Liver (tissue), 9 donors: ENCODE results near the gene EEFSEC. TPM values are rescaled to one million over a fixed set of nuclear protein-coding genes. Genes with fewer than 3 reads are reported as not detected.

ENCODE experiments used
- DNase-seq: peaks from one replicate; pipeline ENCODE4 v3.0.0-alpha.2; 2017; ENCODE audit warnings: low spot score
- H3K27ac ChIP-seq, 2 donors: one replicate each; pipeline ENCODE4 v1.7.0; 2013; ENCODE audit warnings: inconsistent platforms in 2 of 2, low read length in 2 of 2, control low read depth in 1 of 2, low read depth in 1 of 2, mild to moderate bottlenecking in 1 of 2
- H3K27me3 ChIP-seq, 4 donors: one replicate each; pipeline versions ENCODE4 v1.6.1 to v1.7.0; 2013; ENCODE audit warnings: low read length in 3 of 4, inconsistent platforms in 1 of 4, mild to moderate bottlenecking in 1 of 4, moderate library complexity in 1 of 4; ENCODE audit not compliant: control insufficient read depth in 4 of 4, insufficient read depth in 4 of 4
- H3K36me3 ChIP-seq, 4 donors: one replicate each; pipeline versions ENCODE4 v1.6.1 to v1.7.0; 2013; ENCODE audit warnings: low read length in 3 of 4, mild to moderate bottlenecking in 3 of 4, low read depth in 1 of 4, moderate library complexity in 1 of 4; ENCODE audit not compliant: control insufficient read depth in 4 of 4, insufficient read depth in 3 of 4
- H3K4me1 ChIP-seq, 4 donors: one replicate each; pipeline versions ENCODE4 v1.6.1 to v1.7.0; 2013; ENCODE audit warnings: low read length in 3 of 4, mild to moderate bottlenecking in 3 of 4, moderate library complexity in 1 of 4; ENCODE audit not compliant: control insufficient read depth in 4 of 4, insufficient read depth in 4 of 4
- H3K4me3 ChIP-seq, 3 donors: one replicate each; pipeline versions ENCODE4 v1.6.1 to v1.7.0; 2013; ENCODE audit warnings: low read length in 3 of 3, control low read depth in 1 of 3, low read depth in 1 of 3, mild to moderate bottlenecking in 1 of 3
- H3K9ac ChIP-seq, 2 donors: one replicate each; pipeline ENCODE4 v1.7.0; 2013; ENCODE audit warnings: low read length in 2 of 2, mild to moderate bottlenecking in 2 of 2, moderate library complexity in 2 of 2, control low read depth in 1 of 2, low read depth in 1 of 2
- H3K9me3 ChIP-seq, 4 donors: one replicate each; pipeline versions ENCODE4 v1.6.1 to v1.7.0; 2013; ENCODE audit warnings: low read length in 3 of 4; ENCODE audit not compliant: control insufficient read depth in 4 of 4
- ATF3 ChIP-seq: IDR thresholded peaks from 2 replicates; pipeline ENCODE4 v1.6.1; 2016; ENCODE audit warnings: antibody characterized with exemption
- CTCF ChIP-seq: fragments of 150-350 bp; IDR thresholded peaks from 2 replicates; pipeline ENCODE4 v1.5.1; 2017; ENCODE audit warnings: improper control_type of control experiment, low read depth, low read length; ENCODE audit not compliant: missing input control
- FOXA2 ChIP-seq: IDR thresholded peaks from 2 replicates; pipeline ENCODE4 v1.6.1; 2016; ENCODE audit warnings: antibody characterized with exemption
- GABPA ChIP-seq, 2 donors: IDR thresholded peaks in 1 of 2; conservative IDR thresholded peaks in 1 of 2; 2 replicates each; pipeline ENCODE4 v1.6.1; 2016; ENCODE audit warnings: antibody characterized with exemption in 2 of 2, mild to moderate bottlenecking in 1 of 2, moderate library complexity in 1 of 2
- HNF4A ChIP-seq, 2 donors: conservative IDR thresholded peaks; 2 replicates each; pipeline ENCODE4 v1.6.1; 2016; ENCODE audit warnings: antibody characterized with exemption in 2 of 2, mild to moderate bottlenecking in 2 of 2
- HNF4G ChIP-seq: IDR thresholded peaks from 2 replicates; pipeline ENCODE4 v1.6.1; 2016; ENCODE audit warnings: antibody characterized with exemption
- JUND ChIP-seq, 2 donors: IDR thresholded peaks; 2 replicates each; pipeline ENCODE4 v1.6.1; 2016; ENCODE audit warnings: antibody characterized with exemption in 2 of 2
- NR2F2 ChIP-seq: IDR thresholded peaks from 2 replicates; pipeline ENCODE4 v1.6.1; 2016; ENCODE audit warnings: antibody characterized with exemption
- RAD21 ChIP-seq, 2 donors: IDR thresholded peaks; 2 replicates each; pipeline ENCODE4 v1.6.1; 2016; ENCODE audit warnings: antibody characterized with exemption in 2 of 2, mild to moderate bottlenecking in 2 of 2
- RXRA ChIP-seq, 2 donors: IDR thresholded peaks; 2 replicates each; pipeline ENCODE4 v1.6.1; 2017 to 2018; ENCODE audit warnings: antibody characterized with exemption in 2 of 2, mild to moderate bottlenecking in 1 of 2
- TAF1 ChIP-seq: conservative IDR thresholded peaks from 2 replicates; pipeline ENCODE4 v1.6.1; 2016; ENCODE audit warnings: antibody characterized with exemption, mild to moderate bottlenecking
- ZBTB33 ChIP-seq: IDR thresholded peaks from 2 replicates; pipeline ENCODE4 v1.6.1; 2016; ENCODE audit warnings: antibody characterized with exemption
- WGBS: extraction: QIAGEN DNeasy Blood & Tissue Kit; methylation state at CpG from one replicate; pipeline ENCODE4 v1.1.7; 2013; 5-methylcytosine and 5-hydroxymethylcytosine counted together
- polyA plus RNA-seq, 2 donors: library from polyadenylated mRNA; stranded (reverse) in 1 of 2; unstranded in 1 of 2; fragments of 200-250 nt in 1 of 2; fragments of >200 nt in 1 of 2; fragmentation: Nextera tagmentation in 1 of 2; extraction: Ambion mirVana in 1 of 2; gene quantifications; one replicate each; pipeline versions ENCODE4 v1.2.1 to v1.2.3, GENCODE V29; 2013 to 2015
- total RNA-seq, 2 donors: library from RNA; depleted of rRNA; stranded (reverse); fragments of >200 nt; gene quantifications; one replicate each; pipeline ENCODE4 v1.2.3, GENCODE V29; 2014
- donor health status: healthy.
- donor health status: healthy.
- donor health status: healthy.
- donor health status: healthy.
- donor health status: healthy.

Gene EEFSEC
- total and polyA plus RNA-seq, 4 donors, result 8.4 to 13.1 (median 10.7) TPM

- H3K27ac ChIP-seq, result no peak overlapping the region
- H3K4me3 ChIP-seq, result no peak overlapping the region
- peaks cover 0 to 4% (median 1%) of the 10 kb centered on the region in 4 donors for H3K9me3 ChIP-seq
- DNase-seq, result no peak
- no peaks in the 10 kb centered on the region for H3K27me3 ChIP-seq
- no peaks in the 10 kb centered on the region for H3K4me1 ChIP-seq
- H3K9ac ChIP-seq, result no peak overlapping the region
- peaks cover 0 to 4% (median 2%) of the 10 kb centered on the region in 4 donors for H3K36me3 ChIP-seq
- TF ChIP-seq NR2F2, result no peak
- TF ChIP-seq FOXA2, result no peak
- TF ChIP-seq GABPA (IDR thresholded peaks at IDR 0.05 in 1 of 2, conservative IDR thresholded peaks at IDR 0.05 in 1 of 2), result no peak
- TF ChIP-seq RAD21 (IDR thresholded peaks at IDR 0.05), result no peak
- no peak for TF ChIP-seq HNF4A (conservative IDR thresholded peaks at IDR 0.05)
- WGBS, result 91% methylated on average over 2 of the region's 2 CpGs
Observed at GRCh38 chr3:128256131-128256530, 102.8 kb downstream of the EEFSEC start.

- H3K9me3 ChIP-seq, result peaks cover 0 to 4% (median 1%) of the 10 kb centered on the region in 4 donors
- H3K27ac ChIP-seq, result no peak overlapping the region
- WGBS, result 91% methylated on average over 6 of the region's 6 CpGs
- H3K27me3 ChIP-seq, result no peaks in the 10 kb centered on the region
- no peaks in the 10 kb centered on the region for H3K4me1 ChIP-seq
- H3K4me3 ChIP-seq, result no peak overlapping the region
- no peak for TF ChIP-seq JUND (IDR thresholded peaks at IDR 0.05)
- no peak for TF ChIP-seq ZBTB33
- TF ChIP-seq TAF1, result no peak
- TF ChIP-seq CTCF, result no peak
- no peak for TF ChIP-seq RXRA (IDR thresholded peaks at IDR 0.05)
- no peak for TF ChIP-seq NR2F2
- TF ChIP-seq FOXA2, result no peak
- DNase-seq, result no peak
- H3K9ac ChIP-seq, result no peak overlapping the region
- H3K36me3 ChIP-seq, result peaks cover 0 to 4% (median 3%) of the 10 kb centered on the region in 4 donors
Observed at GRCh38 chr3:128257632-128258031, 104.4 kb downstream of the EEFSEC start.

GRCh38 chr3:128260275-128260674 is 107.0 kb downstream of the EEFSEC start:
- Histone ChIP-seq H3K4me1 (no peaks in the 10 kb centered on the region), H3K9me3 (peaks cover 0 to 4% (median 1%) of the 10 kb centered on the region in 4 donors), H3K9ac (no peak overlapping the region), H3K36me3 (peaks cover 1 to 16% (median 5%) of the 10 kb centered on the region in 4 donors), H3K27me3 (no peaks in the 10 kb centered on the region), H3K4me3 (peak overlapping the region in 1 of 3 donors; percentile 9), H3K27ac (no peak overlapping the region)
- no peak for DNase-seq
- WGBS, result 98% methylated on average over 1 of the region's 1 CpG
- TF ChIP-seq ATF3, result no peak
- no peak for TF ChIP-seq RXRA (IDR thresholded peaks at IDR 0.05)
- no peak for TF ChIP-seq JUND (IDR thresholded peaks at IDR 0.05)
- no peak for TF ChIP-seq HNF4A (conservative IDR thresholded peaks at IDR 0.05)
- no peak for TF ChIP-seq RAD21 (IDR thresholded peaks at IDR 0.05)
- TF ChIP-seq HNF4G, result no peak
- no peak for TF ChIP-seq FOXA2
- no peak for TF ChIP-seq CTCF
- no peak for TF ChIP-seq NR2F2
